Liver (tissue), 9 donors: ENCODE results near the gene ZNF318. TPM values are rescaled to one million over a fixed set of nuclear protein-coding genes. Genes with fewer than 3 reads are reported as not detected.
"Not testable (repeated sequence)": the region's sequence is repeated elsewhere in the genome, so short reads cannot be mapped to it uniquely, and the experiment has no call there.

Source experiments
- DNase-seq: peaks from one replicate; pipeline ENCODE4 v3.0.0-alpha.2; 2017; ENCODE audit warnings: low spot score
- H3K27ac ChIP-seq, 2 donors: one replicate each; pipeline ENCODE4 v1.7.0; 2013; ENCODE audit warnings: inconsistent platforms in 2 of 2, low read length in 2 of 2, control low read depth in 1 of 2, low read depth in 1 of 2, mild to moderate bottlenecking in 1 of 2
- H3K27me3 ChIP-seq, 4 donors: one replicate each; pipeline versions ENCODE4 v1.6.1 to v1.7.0; 2013; ENCODE audit warnings: low read length in 3 of 4, inconsistent platforms in 1 of 4, mild to moderate bottlenecking in 1 of 4, moderate library complexity in 1 of 4; ENCODE audit not compliant: control insufficient read depth in 4 of 4, insufficient read depth in 4 of 4
- H3K36me3 ChIP-seq, 4 donors: one replicate each; pipeline versions ENCODE4 v1.6.1 to v1.7.0; 2013; ENCODE audit warnings: low read length in 3 of 4, mild to moderate bottlenecking in 3 of 4, low read depth in 1 of 4, moderate library complexity in 1 of 4; ENCODE audit not compliant: control insufficient read depth in 4 of 4, insufficient read depth in 3 of 4
- H3K4me1 ChIP-seq, 4 donors: one replicate each; pipeline versions ENCODE4 v1.6.1 to v1.7.0; 2013; ENCODE audit warnings: low read length in 3 of 4, mild to moderate bottlenecking in 3 of 4, moderate library complexity in 1 of 4; ENCODE audit not compliant: control insufficient read depth in 4 of 4, insufficient read depth in 4 of 4
- H3K4me3 ChIP-seq, 3 donors: one replicate each; pipeline versions ENCODE4 v1.6.1 to v1.7.0; 2013; ENCODE audit warnings: low read length in 3 of 3, control low read depth in 1 of 3, low read depth in 1 of 3, mild to moderate bottlenecking in 1 of 3
- H3K9ac ChIP-seq, 2 donors: one replicate each; pipeline ENCODE4 v1.7.0; 2013; ENCODE audit warnings: low read length in 2 of 2, mild to moderate bottlenecking in 2 of 2, moderate library complexity in 2 of 2, control low read depth in 1 of 2, low read depth in 1 of 2
- H3K9me3 ChIP-seq, 4 donors: one replicate each; pipeline versions ENCODE4 v1.6.1 to v1.7.0; 2013; ENCODE audit warnings: low read length in 3 of 4; ENCODE audit not compliant: control insufficient read depth in 4 of 4
- ATF3 ChIP-seq: IDR thresholded peaks from 2 replicates; pipeline ENCODE4 v1.6.1; 2016; ENCODE audit warnings: antibody characterized with exemption
- CTCF ChIP-seq: fragments of 150-350 bp; IDR thresholded peaks from 2 replicates; pipeline ENCODE4 v1.5.1; 2017; ENCODE audit warnings: improper control_type of control experiment, low read depth, low read length; ENCODE audit not compliant: missing input control
- EGR1 ChIP-seq, 2 donors: IDR thresholded peaks; 2 replicates each; pipeline ENCODE4 v1.6.1; 2016 to 2018; ENCODE audit warnings: antibody characterized with exemption in 2 of 2, low read depth in 2 of 2
- FOXA1 ChIP-seq: IDR thresholded peaks from 2 replicates; pipeline ENCODE4 v1.6.1; 2016; ENCODE audit warnings: antibody characterized with exemption
- GABPA ChIP-seq, 2 donors: IDR thresholded peaks in 1 of 2; conservative IDR thresholded peaks in 1 of 2; 2 replicates each; pipeline ENCODE4 v1.6.1; 2016; ENCODE audit warnings: antibody characterized with exemption in 2 of 2, mild to moderate bottlenecking in 1 of 2, moderate library complexity in 1 of 2
- HNF4A ChIP-seq, 2 donors: conservative IDR thresholded peaks; 2 replicates each; pipeline ENCODE4 v1.6.1; 2016; ENCODE audit warnings: antibody characterized with exemption in 2 of 2, mild to moderate bottlenecking in 2 of 2
- HNF4G ChIP-seq: IDR thresholded peaks from 2 replicates; pipeline ENCODE4 v1.6.1; 2016; ENCODE audit warnings: antibody characterized with exemption
- JUND ChIP-seq, 2 donors: IDR thresholded peaks; 2 replicates each; pipeline ENCODE4 v1.6.1; 2016; ENCODE audit warnings: antibody characterized with exemption in 2 of 2
- NR2F2 ChIP-seq: IDR thresholded peaks from 2 replicates; pipeline ENCODE4 v1.6.1; 2016; ENCODE audit warnings: antibody characterized with exemption
- REST ChIP-seq: IDR thresholded peaks from 2 replicates; pipeline ENCODE4 v1.6.1; 2016; ENCODE audit warnings: antibody characterized with exemption, mild to moderate bottlenecking
- RXRA ChIP-seq, 2 donors: IDR thresholded peaks; 2 replicates each; pipeline ENCODE4 v1.6.1; 2017 to 2018; ENCODE audit warnings: antibody characterized with exemption in 2 of 2, mild to moderate bottlenecking in 1 of 2
- SP1 ChIP-seq: IDR thresholded peaks from 2 replicates; pipeline ENCODE4 v1.6.1; 2018; ENCODE audit warnings: antibody characterized with exemption, mild to moderate bottlenecking
- TAF1 ChIP-seq: conservative IDR thresholded peaks from 2 replicates; pipeline ENCODE4 v1.6.1; 2016; ENCODE audit warnings: antibody characterized with exemption, mild to moderate bottlenecking
- YY1 ChIP-seq: IDR thresholded peaks from 2 replicates; pipeline ENCODE4 v1.6.1; 2016; ENCODE audit warnings: antibody characterized with exemption, mild to moderate bottlenecking
- ZBTB33 ChIP-seq: IDR thresholded peaks from 2 replicates; pipeline ENCODE4 v1.6.1; 2016; ENCODE audit warnings: antibody characterized with exemption
- WGBS: extraction: QIAGEN DNeasy Blood & Tissue Kit; methylation state at CpG from one replicate; pipeline ENCODE4 v1.1.7; 2013; 5-methylcytosine and 5-hydroxymethylcytosine counted together
- polyA plus RNA-seq, 2 donors: library from polyadenylated mRNA; stranded (reverse) in 1 of 2; unstranded in 1 of 2; fragments of 200-250 nt in 1 of 2; fragments of >200 nt in 1 of 2; fragmentation: Nextera tagmentation in 1 of 2; extraction: Ambion mirVana in 1 of 2; gene quantifications; one replicate each; pipeline versions ENCODE4 v1.2.1 to v1.2.3, GENCODE V29; 2013 to 2015
- total RNA-seq, 2 donors: library from RNA; depleted of rRNA; stranded (reverse); fragments of >200 nt; gene quantifications; one replicate each; pipeline ENCODE4 v1.2.3, GENCODE V29; 2014
- donor health status: healthy.
- donor health status: healthy.
- donor health status: healthy.
- donor health status: healthy.
- donor health status: healthy.

Gene ZNF318
- total and polyA plus RNA-seq, 4 donors: 3.6 to 9.1 (median 4.2) TPM

GRCh38 chr6:43375693-43376092 is 6.2 kb upstream of the ZNF318 start:
- H3K4me1 ChIP-seq: no peaks in the 10 kb centered on the region
- H3K27ac ChIP-seq: no peak overlapping the region
- H3K36me3 ChIP-seq: no peaks in the 10 kb centered on the region
- WGBS: 85% methylated on average over 4 of the region's 4 CpGs
- no peak for DNase-seq
- no peak overlapping the region for H3K4me3 ChIP-seq
- no peak overlapping the region for H3K9ac ChIP-seq
- H3K9me3 ChIP-seq: no peaks in the 10 kb centered on the region
- no peaks in the 10 kb centered on the region for H3K27me3 ChIP-seq
- TF ChIP-seq EGR1 (IDR thresholded peaks at IDR 0.05; ENCODE audit: low read depth in 2 of 2) (no peak), GABPA (IDR thresholded peaks at IDR 0.05 in 1 of 2, conservative IDR thresholded peaks at IDR 0.05 in 1 of 2) (no peak), YY1 (no peak), FOXA1 (no peak), JUND (IDR thresholded peaks at IDR 0.05) (no peak), RXRA (IDR thresholded peaks at IDR 0.05) (no peak), SP1 (no peak), TAF1 (no peak), NR2F2 (no peak), CTCF (no peak), ATF3 (no peak), HNF4G (no peak)

GRCh38 chr6:43373252-43373875 is 3.9 kb upstream of the ZNF318 start:
- no peaks in the 10 kb centered on the region for H3K9me3 ChIP-seq
- H3K36me3 ChIP-seq: no peaks in the 10 kb centered on the region
- H3K4me3 ChIP-seq: no peak overlapping the region
- 77% methylated on average over 5 of the region's 5 CpGs for WGBS
- TF ChIP-seq ATF3 (no peak), HNF4A (conservative IDR thresholded peaks at IDR 0.05) (no peak), ZBTB33 (no peak), CTCF (no peak), REST (no peak)
- H3K27ac ChIP-seq: no peak overlapping the region
- DNase-seq: no peak
- no peak overlapping the region for H3K9ac ChIP-seq
- H3K4me1 ChIP-seq: peaks cover 0 to 7% (median 2%) of the 10 kb centered on the region in 4 donors
- H3K27me3 ChIP-seq: no peaks in the 10 kb centered on the region

- Histone ChIP-seq H3K4me3 (peak overlapping the region; percentile 59 to 95 (median 63)), H3K9ac (peak overlapping the region in 1 of 2 donors; percentile 32), H3K27ac (peak overlapping the region; percentile 20 to 65), H3K4me1 (peaks cover 2 to 15% (median 8%) of the 10 kb centered on the region in 4 donors)
- not testable (repeated sequence) for H3K9me3 ChIP-seq, DNase-seq, H3K27me3 ChIP-seq, H3K36me3 ChIP-seq
- 59% methylated on average over 16 of the region's 16 CpGs for WGBS
Observed at GRCh38 chr6:43370003-43370580, 645 bp upstream of the ZNF318 start.
